Measurements from ENCODE around the gene HNRNPUL2. TPM values are rescaled to one million over a fixed set of nuclear protein-coding genes. Genes with fewer than 3 reads are reported as not detected.

Gene HNRNPUL2
- total and polyA plus RNA-seq, 8 donors = 10.3 to 73.5 (median 29.6) TPM

DNA sequence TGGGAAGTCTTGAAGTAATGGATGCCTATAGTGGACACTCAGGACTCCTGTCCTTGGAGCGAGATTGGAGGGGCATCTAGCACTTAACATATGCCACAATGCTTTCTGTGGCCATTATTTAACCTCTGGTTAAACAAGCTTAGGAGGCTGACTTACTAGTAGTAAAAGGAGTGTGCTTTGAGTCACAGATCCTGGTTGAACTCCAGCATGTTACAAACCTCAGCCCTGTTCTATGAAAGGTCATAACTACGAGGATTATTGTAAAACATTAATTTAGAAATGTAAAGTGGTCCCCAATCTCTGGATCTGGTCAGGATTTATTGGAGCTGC is 54.1 kb downstream of the HNRNPUL2 start:
- Histone ChIP-seq H3K27me3 (no peaks in the 10 kb centered on the region), H3K36me3 (peaks cover 23 to 51% (median 47%) of the 10 kb centered on the region in 4 donors), H3K27ac (peak overlapping the region; percentile 89 to 96 (median 93)), H3K9me3 (no peaks in the 10 kb centered on the region), H3K4me1 (peaks cover 40 to 74% (median 62%) of the 10 kb centered on the region in 4 donors), H3K4me3 (peak overlapping the region; percentile 76 to 94 (median 89))
- intact Hi-C loops (cut with DNase I; ENCODE audit: low total_unique reads) = no loop called here
- TF ChIP-seq, protein P1, sequence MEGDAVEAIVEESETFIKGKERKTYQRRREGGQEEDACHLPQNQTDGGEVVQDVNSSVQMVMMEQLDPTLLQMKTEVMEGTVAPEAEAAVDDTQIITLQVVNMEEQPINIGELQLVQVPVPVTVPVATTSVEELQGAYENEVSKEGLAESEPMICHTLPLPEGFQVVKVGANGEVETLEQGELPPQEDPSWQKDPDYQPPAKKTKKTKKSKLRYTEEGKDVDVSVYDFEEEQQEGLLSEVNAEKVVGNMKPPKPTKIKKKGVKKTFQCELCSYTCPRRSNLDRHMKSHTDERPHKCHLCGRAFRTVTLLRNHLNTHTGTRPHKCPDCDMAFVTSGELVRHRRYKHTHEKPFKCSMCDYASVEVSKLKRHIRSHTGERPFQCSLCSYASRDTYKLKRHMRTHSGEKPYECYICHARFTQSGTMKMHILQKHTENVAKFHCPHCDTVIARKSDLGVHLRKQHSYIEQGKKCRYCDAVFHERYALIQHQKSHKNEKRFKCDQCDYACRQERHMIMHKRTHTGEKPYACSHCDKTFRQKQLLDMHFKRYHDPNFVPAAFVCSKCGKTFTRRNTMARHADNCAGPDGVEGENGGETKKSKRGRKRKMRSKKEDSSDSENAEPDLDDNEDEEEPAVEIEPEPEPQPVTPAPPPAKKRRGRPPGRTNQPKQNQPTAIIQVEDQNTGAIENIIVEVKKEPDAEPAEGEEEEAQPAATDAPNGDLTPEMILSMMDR (IDR thresholded peaks at IDR 0.05) = no peak
- 46 to 58% (median 55%) methylated on average over 2 of the region's 2 CpGs for WGBS, 5 donors
- DNase-seq = no peak

DNA sequence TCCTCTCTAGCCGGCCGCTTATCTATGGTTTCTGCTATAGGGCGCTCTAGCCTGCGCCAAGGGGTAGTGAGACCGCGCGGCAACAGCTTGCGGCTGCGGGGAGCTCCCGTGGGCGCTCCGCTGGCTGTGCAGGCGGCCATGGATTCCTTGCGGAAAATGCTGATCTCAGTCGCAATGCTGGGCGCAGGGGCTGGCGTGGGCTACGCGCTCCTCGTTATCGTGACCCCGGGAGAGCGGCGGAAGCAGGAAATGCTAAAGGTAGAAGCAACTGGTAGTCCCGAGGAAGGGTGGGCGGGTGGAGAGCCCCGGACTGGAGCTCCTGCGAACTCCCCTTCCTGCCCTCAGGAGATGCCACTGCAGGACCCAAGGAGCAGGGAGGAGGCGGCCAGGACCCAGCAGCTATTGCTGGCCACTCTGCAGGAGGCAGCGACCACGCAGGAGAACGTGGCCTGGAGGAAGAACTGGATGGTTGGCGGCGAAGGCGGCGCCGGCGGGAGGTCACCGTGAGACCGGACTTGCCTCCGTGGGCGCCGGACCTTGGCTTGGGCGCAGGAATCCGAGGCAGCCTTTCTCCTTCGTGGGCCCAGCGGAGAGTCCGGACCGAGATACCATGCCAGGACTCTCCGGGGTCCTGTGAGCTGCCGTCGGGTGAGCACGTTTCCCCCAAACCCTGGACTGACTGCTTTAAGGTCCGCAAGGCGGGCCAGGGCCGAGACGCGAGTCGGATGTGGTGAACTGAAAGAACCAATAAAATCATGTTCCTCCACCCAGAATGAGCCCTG is 55.5 kb downstream of the HNRNPUL2 start, which contains the start of the genes LBHD1 and UQCC3:
Gene LBHD1, minus strand, starts transcription at position 660 of the 782 bp plus-strand sequence. CDS start 2,236 bp downstream, outside the sequence.
Gene UQCC3, plus strand, starts transcription at position 66 of the 782 bp plus-strand sequence. Its CDS starts 73 bp downstream, at position 139.
- Histone ChIP-seq H3K36me3 (peaks cover 13 to 45% (median 40%) of the 10 kb centered on the region in 4 donors), H3K9me3 (no peaks in the 10 kb centered on the region), H3K27ac (peak within 1 kb of the TSS; percentile 89 to 96 (median 93)), H3K27me3 (no peaks in the 10 kb centered on the region), H3K4me1 (peaks cover 41 to 74% (median 63%) of the 10 kb centered on the region in 4 donors), H3K4me3 (peak within 1 kb of the TSS; percentile 76 to 94 (median 89))
- TF ChIP-seq EP300 (IDR thresholded peaks at IDR 0.05) = no peak
- peak; percentile 27 to 79 (median 78) for TF ChIP-seq POLR2AphosphoS5 (IDR thresholded peaks at IDR 0.05)
- TF ChIP-seq, protein P1 (IDR thresholded peaks at IDR 0.05) = no peak
- TF ChIP-seq POLR2A (IDR thresholded peaks at IDR 0.05) = peak in 1 of 4 donors; percentile 25
- peak; percentile 81 to 93 for DNase-seq
- intact Hi-C loops (cut with DNase I; ENCODE audit: low total_unique reads) = no loop called here
- 0 to 1% (median 0%) methylated on average over 47 to 59 of the region's 59 CpGs for whole genome bisulfite sequencing, 5 donors

DNA sequence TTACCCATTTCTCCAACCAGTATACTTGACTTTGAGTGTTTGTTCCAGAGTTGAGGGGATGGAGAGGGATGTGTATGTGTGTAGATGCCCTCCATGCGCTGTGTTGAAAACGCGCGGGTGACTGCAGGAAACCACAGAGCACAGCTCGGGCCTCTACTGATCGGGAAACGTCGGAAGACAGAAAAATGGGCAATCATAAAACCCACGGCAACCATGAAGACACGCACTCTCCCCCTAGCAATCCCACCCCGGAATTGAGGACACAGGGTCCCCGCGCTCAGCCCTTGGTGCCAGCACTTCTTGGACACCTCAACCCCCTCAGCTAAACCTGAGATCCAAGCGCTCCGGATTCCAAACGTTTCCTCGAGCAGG is 56.0 kb downstream of the HNRNPUL2 start:
- TF ChIP-seq POLR2AphosphoS5 (IDR thresholded peaks at IDR 0.05) (no peak), EP300 (IDR thresholded peaks at IDR 0.05) (no peak), POLR2A (IDR thresholded peaks at IDR 0.05) (no peak)
- TF ChIP-seq, protein P1 (IDR thresholded peaks at IDR 0.05) = no peak
- Histone ChIP-seq H3K27ac (peak overlapping the region; percentile 89 to 96 (median 93)), H3K27me3 (no peaks in the 10 kb centered on the region), H3K9me3 (no peaks in the 10 kb centered on the region), H3K4me1 (peaks cover 47 to 74% (median 65%) of the 10 kb centered on the region in 4 donors), H3K36me3 (peaks cover 8 to 45% (median 40%) of the 10 kb centered on the region in 4 donors), H3K4me3 (peak overlapping the region; percentile 76 to 94 (median 89))
- intact Hi-C loops (cut with DNase I; ENCODE audit: low total_unique reads) = no loop called here
- 0 to 1% (median 0%) methylated on average over 17 of the region's 17 CpGs for WGBS, 5 donors
- DNase-seq = no peak

DNA sequence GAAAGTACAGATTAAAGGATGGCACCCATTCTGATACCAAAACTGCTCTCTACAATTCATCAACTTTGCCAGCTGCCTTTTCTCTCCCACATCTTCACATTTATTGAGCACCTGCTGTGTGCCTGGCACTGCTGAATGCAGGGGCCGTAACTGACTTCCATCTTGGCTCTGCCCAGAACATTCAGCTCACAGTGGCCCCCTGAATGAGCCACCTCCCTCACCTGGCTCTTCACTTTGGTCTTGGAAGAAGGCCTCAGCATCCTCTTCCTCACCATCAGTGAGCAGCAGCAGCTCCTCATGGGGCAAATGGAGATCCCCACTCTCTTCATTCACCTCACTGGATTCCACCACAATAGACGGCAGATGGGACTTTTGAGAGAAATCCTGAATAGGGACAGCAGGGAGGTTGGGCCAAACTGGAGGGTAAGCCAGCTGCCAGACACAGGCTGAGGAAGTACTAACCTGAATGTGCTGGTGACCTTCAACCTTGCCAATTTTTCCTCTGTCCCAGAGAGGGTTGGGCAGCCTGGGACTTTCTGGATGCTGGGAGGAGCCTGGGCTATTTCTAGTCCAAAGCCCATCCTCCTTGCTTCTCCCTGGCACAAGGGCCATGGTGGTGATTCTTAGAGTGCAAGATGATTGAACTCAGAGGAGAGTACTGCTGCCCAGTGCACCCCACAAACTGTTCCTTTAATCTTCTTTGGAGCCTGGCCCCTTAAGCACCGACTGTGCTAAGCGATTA is 57.7 kb downstream of the HNRNPUL2 start:
- Histone ChIP-seq H3K36me3 (peaks cover 0 to 30% (median 24%) of the 10 kb centered on the region in 4 donors), H3K27me3 (no peaks in the 10 kb centered on the region), H3K27ac (peak overlapping the region; percentile 11 to 95 (median 69)), H3K9me3 (no peaks in the 10 kb centered on the region), H3K4me3 (no peak overlapping the region), H3K4me1 (peaks cover 53 to 74% (median 72%) of the 10 kb centered on the region in 4 donors)
- TF ChIP-seq POLR2AphosphoS5 (IDR thresholded peaks at IDR 0.05) (no peak), EP300 (IDR thresholded peaks at IDR 0.05) (no peak)
- DNase-seq = no peak
- intact Hi-C loops (cut with DNase I; ENCODE audit: low total_unique reads) = no loop called here
- 50 to 76% (median 55%) methylated on average over 4 of the region's 4 CpGs for WGBS, 5 donors
